Endothelial cell of umbilical vein (primary cell): Measurements from ENCODE around the gene TGFBR2. TPM values are rescaled to one million over a fixed set of nuclear protein-coding genes. Genes with fewer than 3 reads are reported as not detected.

Source experiments
- BruUV-seq: library from RNA; stranded (reverse); fragments of 400-500 nt; replicated peaks from 2 replicates; lab custom pipeline; 2021; lab: Mats Ljungman, UMichigan
- CTCF ChIA-PET: fragments of 300-600, 350-600 bp; sonication (Branson Sonifier 250); formaldehyde crosslinking; loops from one replicate; lab custom pipeline; 2021; ENCODE audit warnings: antibody characterized with exemption, inconsistent platforms; lab: Charles Lee
- POLR2A ChIA-PET: fragments of 300-600, 350-600 bp; sonication (Branson Sonifier 250); formaldehyde crosslinking; loops from one replicate; lab custom pipeline; 2021; ENCODE audit warnings: antibody characterized with exemption, inconsistent platforms; lab: Charles Lee
- DNase-seq: peaks from one replicate; pipeline ENCODE4 v3.0.0-alpha.2; 2011; ENCODE audit warnings: low read depth, low spot score
- FAIRE-seq: peaks from 2 replicates; lab custom pipeline; 2011; peaks lifted over from hg19 to GRCh38; lab: Jason Lieb, UNC
- H2AFZ ChIP-seq: 2 replicates; pipeline ENCODE4 v1.6.0; 2012; ENCODE audit warnings: low read depth, low read length, control low read depth, inconsistent platforms
- H3K27ac ChIP-seq: 2 replicates; pipeline ENCODE4 v1.5.1; 2011; ENCODE audit warnings: low read depth, mild to moderate bottlenecking, control low read depth, low read length, moderate library complexity; ENCODE audit not compliant: insufficient read depth
- H3K27me3 ChIP-seq, 2 experiments: 2 replicates each; pipeline versions ENCODE4 v1.6.0 to v1.6.1; 2011; ENCODE audit warnings: low read length in 2 of 2, mixed read lengths in 1 of 2; ENCODE audit not compliant: control insufficient read depth in 2 of 2, insufficient read depth in 2 of 2
- H3K36me3 ChIP-seq, 2 experiments: 2 replicates in 1 of 2; 3 replicates in 1 of 2; pipeline ENCODE4 v1.5.1; 2011; ENCODE audit warnings: low read length in 2 of 2, mild to moderate bottlenecking in 1 of 2, moderate library complexity in 1 of 2; ENCODE audit not compliant: control insufficient read depth in 2 of 2, insufficient read depth in 2 of 2; ENCODE audit errors: extremely low read depth in 1 of 2
- H3K4me1 ChIP-seq: 3 replicates; pipeline ENCODE4 v1.5.1; 2011; ENCODE audit warnings: mild to moderate bottlenecking, low read length; ENCODE audit not compliant: control insufficient read depth, insufficient read depth; ENCODE audit errors: extremely low read depth
- H3K4me2 ChIP-seq: 2 replicates; pipeline ENCODE4 v1.6.1; 2011; ENCODE audit warnings: low read length, control low read depth, mixed read lengths; ENCODE audit not compliant: insufficient read depth
- H3K4me3 ChIP-seq, 3 experiments: fragments of 200-600 bp in 1 of 3; sonication (generic), shearing (Covaris generic) in 1 of 3; replicated peaks in 1 of 3; 2 replicates each; pipeline ENCODE4 v1.5.1; 2011 to 2016; ENCODE audit warnings: control low read depth in 3 of 3, low read length in 3 of 3, mild to moderate bottlenecking in 2 of 3, inconsistent platforms in 1 of 3, low read depth in 1 of 3, moderate library complexity in 1 of 3; ENCODE audit not compliant: insufficient read depth in 1 of 3
- H3K79me2 ChIP-seq: 2 replicates; pipeline ENCODE4 v1.6.0; 2012; ENCODE audit warnings: low read length, inconsistent platforms; ENCODE audit not compliant: control insufficient read depth, insufficient read depth
- H3K9ac ChIP-seq: replicated peaks from 2 replicates; pipeline ENCODE3; 2011; ENCODE audit warnings: low read length, control low read depth; ENCODE audit not compliant: insufficient read depth; ENCODE audit errors: extremely low read depth
- H3K9me1 ChIP-seq: replicated peaks from 3 replicates; pipeline ENCODE4 v1.6.0; 2011; ENCODE audit warnings: mild to moderate bottlenecking, low read length; ENCODE audit not compliant: control insufficient read depth, insufficient read depth; ENCODE audit errors: extremely low read depth
- H3K9me3 ChIP-seq: replicated peaks from 2 replicates; pipeline ENCODE4 v1.5.1; 2012; ENCODE audit warnings: low read length, inconsistent platforms; ENCODE audit not compliant: control insufficient read depth, insufficient read depth
- H4K20me1 ChIP-seq: replicated peaks from 2 replicates; pipeline ENCODE3; 2011; ENCODE audit warnings: mild to moderate bottlenecking, low read length; ENCODE audit not compliant: control insufficient read depth, insufficient read depth; ENCODE audit errors: extremely low read depth
- EZH2 ChIP-seq: IDR thresholded peaks from 2 replicates; pipeline ENCODE4 v1.6.1; 2012; ENCODE audit warnings: borderline replicate concordance, low read depth, mild to moderate bottlenecking, moderate library complexity, low read length, inconsistent platforms; ENCODE audit not compliant: severe bottlenecking
- FOS ChIP-seq: IDR thresholded peaks from 2 replicates; pipeline ENCODE4 v1.6.1; 2011; ENCODE audit warnings: mild to moderate bottlenecking, low read length, moderate library complexity, borderline replicate concordance; ENCODE audit not compliant: insufficient read depth
- JUN ChIP-seq: IDR thresholded peaks from 2 replicates; pipeline ENCODE4 v1.6.1; 2011; ENCODE audit warnings: borderline replicate concordance, low read depth; ENCODE audit not compliant: insufficient read length, insufficient read depth
- MAX ChIP-seq: IDR thresholded peaks from 2 replicates; pipeline ENCODE4 v1.6.1; 2011; ENCODE audit not compliant: insufficient read depth, insufficient read length
- MYC ChIP-seq: IDR thresholded peaks from one replicate; pipeline ENCODE4 v1.6.1; 2011; ENCODE audit warnings: mild to moderate bottlenecking, low read depth, low read length
- POLR2AphosphoS5 ChIP-seq: IDR thresholded peaks from 2 replicates; pipeline ENCODE4 v1.6.1; 2012; ENCODE audit warnings: low read depth, mild to moderate bottlenecking, control low read depth, low read length, moderate library complexity; ENCODE audit not compliant: insufficient read depth
- dilution Hi-C: fragments of 300-500 bp; cut with MboI; formaldehyde crosslinking; loops from one replicate; pipeline ENCODE4 v1.15.0; 2019; ENCODE audit warnings: low sequenced_read_pairs; ENCODE audit not compliant: extremely low pct_ligation_motif_present
- intact Hi-C: fragments of 100-400 bp; cut with micrococcal nuclease; formaldehyde crosslinking; loops from one replicate; pipeline ENCODE4 v1.10.0; 2022
- polyA plus RNA-seq, 4 experiments: library from polyadenylated mRNA; depleted of rRNA in 3 of 4; stranded (reverse) in 3 of 4; unstranded in 1 of 4; fragments of >200 nt; gene quantifications; 2 replicates each; pipeline versions ENCODE4 v1.2.1 to v1.2.3, GENCODE V29; 2011 to 2012; ENCODE audit warnings: missing spikeins in 1 of 4
- total RNA-seq: library from RNA; stranded (reverse); gene quantifications from 2 replicates; pipeline ENCODE4 v1.2.3, GENCODE V29; 2021

The TGFBR2 gene
- total and polyA plus RNA-seq, 2 donors (not counting 3 experiments of a cell fraction or from before 2014, with no cell fraction given): 227 to 250 TPM

DNA sequence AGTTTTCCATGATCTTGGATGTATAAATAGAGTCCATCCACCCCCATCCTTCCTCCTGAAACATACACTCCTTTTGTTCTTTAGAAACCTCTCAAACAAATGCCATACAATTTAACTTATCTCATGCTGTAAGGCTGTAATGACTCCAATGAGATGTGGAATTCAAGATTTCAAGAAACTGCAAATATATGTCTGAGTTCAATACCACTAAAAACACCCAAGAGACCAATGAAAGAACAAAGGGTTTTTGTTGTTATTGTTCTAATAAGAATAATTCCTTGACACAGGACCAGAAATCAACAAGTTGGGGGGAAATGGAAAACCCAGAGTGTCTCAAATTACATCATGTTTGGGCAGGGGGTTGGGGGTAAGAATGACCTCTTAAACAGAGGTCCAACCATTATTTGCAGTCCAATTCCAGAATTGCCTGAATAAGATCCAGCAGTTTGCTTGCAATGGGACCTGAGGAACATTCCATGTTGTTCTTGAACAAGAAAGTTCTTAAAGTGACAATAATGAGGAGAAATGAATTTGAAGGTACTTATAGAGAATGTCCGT is 48.6 kb upstream of the TGFBR2 start:
- no peaks in the 10 kb centered on the region for H3K79me2 ChIP-seq
- H3K36me3 ChIP-seq: no peaks in the 10 kb centered on the region
- no peak for TF ChIP-seq FOS
- TF ChIP-seq MYC: no peak
- no peak for TF ChIP-seq POLR2AphosphoS5
- no peak for TF ChIP-seq MAX
- TF ChIP-seq JUN: no peak
- intact Hi-C loops (no loop called here), dilution Hi-C loops (no loop called here)
- BruUV-seq: no TSS peak
- ChIA-PET CTCF (no interaction called here), POLR2A (no interaction called here)
- no peaks in the 10 kb centered on the region for H4K20me1 ChIP-seq
- no peaks in the 10 kb centered on the region for H3K9me1 ChIP-seq
- no peak overlapping the region for H3K9ac ChIP-seq
- DNase-seq (no peak), FAIRE-seq (no peak)
- H3K27me3 ChIP-seq: no peaks in the 10 kb centered on the region
- no peak overlapping the region for H3K4me2 ChIP-seq
- no peaks in the 10 kb centered on the region for H3K4me1 ChIP-seq
- no peaks in the 10 kb centered on the region for H3K9me3 ChIP-seq
- no peak overlapping the region for H3K27ac ChIP-seq
- H2AFZ ChIP-seq: no peak overlapping the region
- no peak overlapping the region for H3K4me3 ChIP-seq

DNA sequence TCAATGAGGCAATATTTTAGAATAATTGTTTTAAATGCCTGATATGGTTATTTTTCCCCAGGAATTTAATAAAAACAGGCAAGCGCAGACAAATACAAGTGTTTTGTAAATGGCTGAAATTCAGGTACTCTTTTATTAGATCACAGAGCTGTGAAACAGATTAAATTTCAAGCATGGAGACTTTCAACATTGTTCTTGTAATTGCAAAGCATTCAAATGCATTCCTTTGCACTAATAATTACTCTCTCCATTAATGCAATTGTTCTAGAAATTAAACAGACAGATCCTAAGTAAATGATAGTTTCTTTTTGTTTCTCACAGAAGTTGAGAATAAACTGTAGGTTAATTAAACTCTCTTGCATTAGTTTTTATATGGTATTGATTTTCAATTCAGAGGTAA is 42.4 kb upstream of the TGFBR2 start:
- Histone ChIP-seq H3K4me2 (no peak overlapping the region), H3K4me3 (no peak overlapping the region), H3K9me1 (no peaks in the 10 kb centered on the region), H2AFZ (no peak overlapping the region), H3K36me3 (no peaks in the 10 kb centered on the region), H4K20me1 (no peaks in the 10 kb centered on the region), H3K4me1 (no peaks in the 10 kb centered on the region), H3K27ac (no peak overlapping the region), H3K9me3 (no peaks in the 10 kb centered on the region), H3K9ac (no peak overlapping the region), H3K27me3 (no peaks in the 10 kb centered on the region), H3K79me2 (no peaks in the 10 kb centered on the region)
- TF ChIP-seq MYC (no peak), POLR2AphosphoS5 (no peak), FOS (no peak), JUN (no peak), EZH2 (no peak)
- FAIRE-seq: no peak
- no TSS peak for BruUV-seq
- no peak for DNase-seq
- POLR2A ChIA-PET: interaction anchor here (0.6 kb wide), 1 partner anchor 57 kb away, joined by 5 read pairs; no protein-coding TSS in a partner anchor
- dilution Hi-C loops (no loop called here), intact Hi-C loops (no loop called here)
- CTCF ChIA-PET: interaction anchor here (1.1 kb wide), 1 partner anchor 36 kb away, joined by 3 read pairs; no protein-coding TSS in a partner anchor
